Mammary epithelial cell (primary cell): ENCODE measurements around the gene EXD3.

Experiments used
- EZH2 ChIP-seq: IDR thresholded peaks from 2 replicates; pipeline ENCODE4 v1.6.1; 2012; ENCODE audit warnings: low read length, inconsistent platforms, borderline replicate concordance
- TF ChIP-seq, protein P1 (sequence below), 2 donors: IDR thresholded peaks in 1 of 2; conservative IDR thresholded peaks in 1 of 2; 2 replicates each; pipeline ENCODE4 v1.5.1; 2011 to 2012; ENCODE audit warnings: inconsistent platforms in 2 of 2, low read length in 2 of 2, mild to moderate bottlenecking in 2 of 2, control low read depth in 1 of 2, low read depth in 1 of 2; ENCODE audit not compliant: insufficient read depth in 1 of 2; ENCODE audit errors: extremely low read depth in 1 of 2

DNA sequence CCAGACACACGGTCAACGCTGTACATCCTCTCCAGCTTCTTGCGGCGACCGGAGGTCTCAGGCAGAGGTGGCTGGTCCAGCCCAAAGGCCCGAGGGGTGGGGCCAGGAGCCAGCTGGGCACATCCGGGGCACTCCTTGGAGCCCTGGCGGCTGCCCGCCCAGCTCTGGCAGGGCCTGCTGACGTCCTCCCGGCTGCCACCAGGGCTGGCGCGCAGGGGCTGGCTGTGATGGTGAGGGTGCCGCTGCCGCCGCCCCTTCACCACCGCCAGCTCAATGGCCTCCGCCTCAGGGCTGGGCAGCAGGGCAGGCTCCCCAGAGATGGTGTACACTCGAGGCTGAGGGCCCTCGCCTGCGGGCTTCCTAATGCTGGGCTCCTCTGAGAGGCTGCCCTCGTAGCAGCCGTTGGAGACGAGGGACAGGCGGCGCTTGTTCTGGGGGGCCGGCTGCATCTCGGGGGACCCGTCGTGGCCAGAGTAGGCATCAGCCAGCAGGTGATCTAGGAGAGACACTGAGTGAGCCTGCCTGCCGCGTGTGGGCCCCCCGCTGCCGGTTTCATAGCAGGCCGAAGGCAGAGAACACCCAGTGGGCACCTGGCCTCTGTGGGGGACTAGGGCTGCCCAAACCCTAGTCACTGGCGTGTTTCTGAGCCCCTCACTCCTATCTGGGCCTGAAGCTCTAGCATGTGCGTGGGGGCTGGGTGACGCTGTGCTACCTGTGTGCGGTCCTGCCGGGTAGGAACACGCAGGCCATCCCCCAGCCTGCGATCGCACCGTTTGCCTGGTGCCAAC, 34.6 kb upstream of the EXD3 start:
- TF ChIP-seq, protein P1, sequence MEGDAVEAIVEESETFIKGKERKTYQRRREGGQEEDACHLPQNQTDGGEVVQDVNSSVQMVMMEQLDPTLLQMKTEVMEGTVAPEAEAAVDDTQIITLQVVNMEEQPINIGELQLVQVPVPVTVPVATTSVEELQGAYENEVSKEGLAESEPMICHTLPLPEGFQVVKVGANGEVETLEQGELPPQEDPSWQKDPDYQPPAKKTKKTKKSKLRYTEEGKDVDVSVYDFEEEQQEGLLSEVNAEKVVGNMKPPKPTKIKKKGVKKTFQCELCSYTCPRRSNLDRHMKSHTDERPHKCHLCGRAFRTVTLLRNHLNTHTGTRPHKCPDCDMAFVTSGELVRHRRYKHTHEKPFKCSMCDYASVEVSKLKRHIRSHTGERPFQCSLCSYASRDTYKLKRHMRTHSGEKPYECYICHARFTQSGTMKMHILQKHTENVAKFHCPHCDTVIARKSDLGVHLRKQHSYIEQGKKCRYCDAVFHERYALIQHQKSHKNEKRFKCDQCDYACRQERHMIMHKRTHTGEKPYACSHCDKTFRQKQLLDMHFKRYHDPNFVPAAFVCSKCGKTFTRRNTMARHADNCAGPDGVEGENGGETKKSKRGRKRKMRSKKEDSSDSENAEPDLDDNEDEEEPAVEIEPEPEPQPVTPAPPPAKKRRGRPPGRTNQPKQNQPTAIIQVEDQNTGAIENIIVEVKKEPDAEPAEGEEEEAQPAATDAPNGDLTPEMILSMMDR (conservative IDR thresholded peaks at IDR 0.05 in 1 of 2, IDR thresholded peaks at IDR 0.05 in 1 of 2; ENCODE audit: extremely low read depth in 1 of 2, insufficient read depth in 1 of 2, low read depth in 1 of 2, low read length in 2 of 2): no peak
- TF ChIP-seq EZH2: no peak
